ENCODE results near the gene GBX2. TPM values are rescaled to one million over a fixed set of nuclear protein-coding genes. Genes with fewer than 3 reads are reported as not detected.

GBX2 gene
- total and polyA plus RNA-seq, 2 of the 8 experiments (the other 6 are each of a cell fraction or from before 2014, with no cell fraction given) = 0.38 to 0.89 TPM

DNA sequence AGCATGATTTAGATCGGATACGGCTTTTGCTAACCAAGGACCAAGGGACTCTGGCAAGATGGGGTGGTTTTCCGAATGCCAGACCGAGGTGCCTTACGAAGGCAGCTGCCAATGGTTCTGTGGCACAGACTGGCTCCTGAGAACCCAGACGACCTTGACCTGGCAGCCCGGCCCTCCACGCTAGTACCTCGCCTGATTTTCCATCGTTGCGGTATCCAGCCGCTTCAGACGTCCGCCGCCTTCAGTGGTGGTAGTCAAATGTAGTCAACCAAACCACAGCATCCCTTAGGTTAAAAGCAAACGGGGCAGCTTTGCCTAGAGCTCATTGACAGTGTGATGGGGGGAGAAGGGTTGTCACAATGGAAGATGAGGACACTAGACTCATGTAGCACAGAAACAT lies 42.6 kb downstream of the GBX2 start (continued):
- TF ChIP-seq SIX5 (IDR thresholded peaks at IDR 0.05; ENCODE audit: low read depth, low read length) = no peak
- no peak for TF ChIP-seq JUN (IDR thresholded peaks at IDR 0.05; ENCODE audit: low read depth, low read length)
- no peak for TF ChIP-seq SRF (IDR thresholded peaks at IDR 0.05; ENCODE audit: low read depth, low read length)
- TF ChIP-seq EZH2 (IDR thresholded peaks at IDR 0.05; ENCODE audit: low read depth, low read length, severe bottlenecking) = no peak

Data from H1 (cell line).